GM18508 (cell line): ENCODE results near the gene TMEM164.
"Not testable (repeated sequence)": the region's sequence is repeated elsewhere in the genome, so short reads cannot be mapped to it uniquely, and the experiment has no call there.

ENCODE experiments used
- ATAC-seq: cut with Tn5 transposase; IDR thresholded peaks from one replicate; pipeline ENCODE4 v1.9.1; 2021; ENCODE audit warnings: moderate number of reproducible peaks; ENCODE audit not compliant: insufficient read depth, unreplicated experiment

The TMEM164 gene

DNA sequence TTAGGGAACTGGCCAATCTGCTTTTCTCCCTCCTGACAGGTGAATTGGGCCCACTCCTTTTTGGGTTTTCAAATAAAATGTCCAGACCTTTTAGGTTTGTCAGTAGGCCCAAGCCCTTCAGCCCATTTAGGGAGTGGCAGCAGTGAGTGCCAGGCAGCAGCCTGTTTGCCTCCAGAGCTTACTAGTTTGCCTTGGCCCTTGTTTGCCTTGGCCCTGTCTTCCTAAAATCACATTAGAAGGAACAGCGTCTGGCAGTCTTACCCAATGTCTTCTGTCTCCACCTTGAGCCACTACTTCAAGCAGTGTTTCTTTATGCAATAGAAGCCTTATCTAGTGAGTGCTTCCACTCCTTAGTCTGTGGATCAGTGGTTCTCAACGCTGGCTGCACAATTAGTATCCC, 117.1 kb downstream of the TMEM164 start:
- no peak for ATAC-seq

- no peak for ATAC-seq
These were observed 120.4 kb downstream of the TMEM164 start for GRCh38 chrX:110123331-110123782.

DNA sequence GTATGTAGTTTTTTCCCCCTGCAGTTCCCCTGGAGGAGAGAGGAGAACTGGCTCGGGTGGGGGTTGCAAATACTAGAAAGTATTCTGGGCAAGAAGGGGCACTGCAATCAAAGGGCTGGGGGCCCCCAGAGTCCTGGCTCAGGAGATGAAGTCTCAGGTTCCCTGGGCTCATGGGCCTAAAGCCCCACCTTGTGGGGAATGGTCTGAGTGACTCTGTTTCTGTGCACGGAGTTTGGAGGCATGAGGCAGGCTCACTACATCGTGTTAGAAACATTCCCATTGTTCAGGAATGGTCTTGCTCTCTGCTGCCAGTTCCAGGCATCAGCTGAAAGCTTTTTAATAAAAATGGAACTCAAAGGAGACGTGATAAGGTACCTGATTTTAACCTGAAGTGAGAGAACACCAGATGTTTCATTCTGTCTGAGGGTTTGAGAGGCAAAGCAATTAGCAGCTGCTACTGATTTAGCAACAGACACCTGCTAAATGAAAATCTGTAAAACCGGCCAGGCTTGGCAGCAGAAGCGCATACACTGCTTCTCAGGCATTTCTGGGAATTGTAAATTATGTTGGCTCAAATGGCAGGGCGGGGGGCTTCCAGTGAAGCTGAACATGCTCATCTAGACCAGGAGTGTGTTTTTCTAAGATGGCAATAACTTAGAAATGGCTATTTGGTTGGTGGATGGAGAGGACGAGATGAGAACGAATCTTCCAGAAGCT, 122.7 kb downstream of the TMEM164 start:
- no peak for ATAC-seq

DNA sequence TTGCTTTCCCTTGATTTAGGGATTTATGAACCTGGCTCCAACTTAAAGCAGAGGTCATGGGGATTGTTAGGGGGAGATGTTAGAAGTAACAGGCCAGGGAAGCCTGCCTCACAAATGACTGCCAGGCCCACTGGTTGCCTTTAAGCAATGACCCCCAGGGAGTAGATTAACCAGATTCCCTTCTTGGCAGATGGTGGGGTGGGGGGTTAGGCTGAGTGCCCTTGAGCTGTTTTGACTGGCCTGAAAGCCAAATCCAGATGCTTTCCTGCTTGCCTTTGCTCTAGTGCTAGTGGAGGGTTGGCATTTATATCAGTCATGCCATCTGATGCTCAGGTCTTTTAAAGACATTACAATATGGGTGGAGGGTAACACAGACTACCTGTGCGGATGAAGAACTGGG, 128.1 kb downstream of the TMEM164 start:
- no peak for ATAC-seq

GRCh38 chrX:110132450-110133114, 129.7 kb downstream of the TMEM164 start:
- no peak for ATAC-seq

DNA sequence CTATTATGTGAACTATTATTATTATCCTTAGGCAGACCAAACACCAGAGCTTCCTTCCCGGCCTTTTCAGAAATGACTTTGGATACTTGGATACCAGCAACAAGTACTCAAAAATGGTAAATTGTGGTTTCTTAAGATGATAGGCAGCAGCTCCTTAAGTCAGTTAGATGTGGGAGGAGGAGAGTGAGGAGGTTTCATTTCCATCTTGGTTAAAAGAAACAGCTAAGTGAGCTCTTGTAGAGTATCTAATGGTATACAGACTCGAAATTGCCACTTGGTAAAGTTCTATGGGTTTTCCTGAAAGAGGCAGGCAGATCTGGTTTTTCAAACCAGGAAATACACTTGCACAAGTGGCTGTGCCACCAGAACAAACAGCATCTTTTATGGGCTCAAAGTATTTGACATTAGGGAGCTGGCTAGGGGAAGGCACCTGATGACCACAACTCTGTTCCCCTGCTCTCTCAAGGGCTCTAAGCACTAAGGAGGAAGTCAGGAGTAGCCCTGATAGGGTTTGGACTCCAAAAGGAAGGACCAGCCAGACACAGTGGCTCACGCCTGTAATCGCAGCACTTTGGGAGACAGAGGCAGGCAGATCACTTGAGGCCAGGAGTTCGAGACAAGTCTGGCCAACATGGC, 130.9 kb downstream of the TMEM164 start:
- no peak for ATAC-seq

GRCh38 chrX:110135618-110136017, 132.7 kb downstream of the TMEM164 start:
- ATAC-seq, result no peak

DNA sequence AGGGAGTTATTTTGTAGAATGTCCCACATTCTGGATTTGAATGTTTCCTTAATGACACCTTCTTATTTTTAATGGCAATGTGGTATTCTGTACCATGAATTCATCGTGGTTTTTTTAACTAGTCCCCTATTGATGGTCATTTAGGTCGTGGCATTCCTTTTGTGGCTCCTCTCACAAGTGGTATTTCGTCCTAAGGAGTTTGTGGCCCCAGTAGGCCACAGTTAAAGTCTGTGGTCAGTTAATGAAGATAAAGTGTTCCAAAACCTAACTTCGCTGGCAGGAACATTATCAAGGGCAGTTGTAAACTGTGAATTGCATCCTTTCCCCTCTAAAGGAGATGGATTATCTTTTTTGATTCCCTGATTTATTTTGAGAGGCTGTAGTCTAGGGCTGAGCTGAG, 133.2 kb downstream of the TMEM164 start:
- no peak for ATAC-seq

GRCh38 chrX:110138557-110138956, 135.6 kb downstream of the TMEM164 start:
- no peak for ATAC-seq

GRCh38 chrX:110139172-110139571, 136.3 kb downstream of the TMEM164 start:
- ATAC-seq, result no peak

DNA sequence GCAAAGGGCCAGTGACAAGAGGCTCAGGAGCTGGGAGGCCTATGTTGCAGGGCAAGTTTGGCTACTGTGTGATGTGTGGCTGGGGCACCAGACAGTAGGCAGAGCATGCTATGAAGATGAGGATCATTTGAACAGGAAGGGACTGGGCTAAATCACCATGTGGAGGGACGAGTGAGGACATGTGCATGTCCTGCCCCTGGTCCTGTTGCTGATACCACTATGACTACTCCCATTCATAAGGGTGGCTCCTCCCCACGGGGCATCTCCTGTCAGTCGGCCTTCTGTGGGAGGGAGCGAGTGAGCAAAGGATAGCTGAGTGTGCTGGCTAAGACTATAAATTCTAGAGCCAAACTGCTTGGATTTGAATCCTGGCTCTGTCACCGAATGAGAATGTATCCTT, 139.2 kb downstream of the TMEM164 start:
- ATAC-seq, result no peak

DNA sequence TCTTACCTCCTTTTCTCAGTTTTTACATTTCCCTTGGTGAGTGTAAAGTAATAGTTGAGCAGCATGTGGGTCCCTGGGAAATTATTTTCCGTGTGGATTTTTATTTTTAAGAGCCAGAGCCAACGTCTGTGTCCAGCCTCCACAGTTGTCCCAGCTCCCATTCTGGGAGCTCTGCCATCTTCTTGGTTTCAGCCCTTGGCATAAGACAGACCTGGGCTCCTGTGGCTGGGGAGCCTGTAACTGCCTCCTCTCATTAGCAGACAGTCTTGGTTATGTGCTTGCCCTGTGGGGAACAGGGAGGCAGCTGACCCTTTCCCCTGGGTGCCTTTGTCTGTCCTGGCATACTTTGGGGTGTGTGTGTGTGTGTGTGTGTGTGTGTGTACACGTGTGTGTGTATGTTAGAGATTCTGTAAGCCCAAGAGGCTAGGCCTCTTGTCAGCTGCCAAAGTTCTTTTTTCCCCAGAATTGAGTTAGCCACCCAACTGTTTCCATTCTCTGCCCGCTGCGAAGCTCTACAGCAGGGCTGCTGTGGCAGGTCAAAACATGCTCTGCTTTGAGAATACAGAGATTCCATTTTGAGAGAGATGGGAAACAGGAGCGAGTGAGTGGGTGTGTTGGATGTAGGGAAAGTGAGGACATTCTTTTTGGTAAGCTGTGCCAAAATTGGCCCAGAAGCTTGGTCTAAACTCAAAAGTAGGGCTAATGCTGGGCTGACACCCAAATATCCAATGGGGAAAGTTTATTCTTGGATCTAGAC, 140.7 kb downstream of the TMEM164 start:
- ATAC-seq, result no peak

DNA sequence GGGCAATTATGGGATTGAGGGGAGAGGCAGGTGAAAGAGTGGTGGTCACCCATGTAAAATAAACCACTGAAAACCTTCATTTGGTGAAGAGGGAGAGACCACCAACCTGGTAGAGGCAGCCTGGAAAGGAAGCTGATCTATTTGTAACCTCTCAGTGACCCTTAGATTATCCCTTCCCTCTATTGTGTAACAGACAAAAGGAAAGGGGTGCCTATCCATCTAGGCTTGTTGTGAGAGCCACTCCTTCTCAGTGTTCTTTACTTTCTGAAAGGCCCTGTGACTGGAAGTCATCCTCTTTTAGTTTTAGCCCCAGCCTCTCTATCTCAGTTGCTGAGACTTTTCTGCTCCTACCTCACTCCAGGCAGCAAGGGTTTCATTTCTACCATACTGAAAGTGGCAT, 142.4 kb downstream of the TMEM164 start:
- no peak for ATAC-seq

GRCh38 chrX:110145854-110146253, 142.9 kb downstream of the TMEM164 start:
- ATAC-seq, result peak; percentile 57

- no peak for ATAC-seq
These were observed 143.6 kb downstream of the TMEM164 start for GRCh38 chrX:110146521-110146920.

GRCh38 chrX:110153244-110153643, 150.3 kb downstream of the TMEM164 start:
- ATAC-seq, result no peak

GRCh38 chrX:110153896-110154295, 151.0 kb downstream of the TMEM164 start:
- no peak for ATAC-seq

- not testable (repeated sequence) for ATAC-seq
These were observed 151.4 kb downstream of the TMEM164 start for GRCh38 chrX:110154328-110154727.

- no peak for ATAC-seq
These were observed 152.8 kb downstream of the TMEM164 start for GRCh38 chrX:110155759-110156158.

DNA sequence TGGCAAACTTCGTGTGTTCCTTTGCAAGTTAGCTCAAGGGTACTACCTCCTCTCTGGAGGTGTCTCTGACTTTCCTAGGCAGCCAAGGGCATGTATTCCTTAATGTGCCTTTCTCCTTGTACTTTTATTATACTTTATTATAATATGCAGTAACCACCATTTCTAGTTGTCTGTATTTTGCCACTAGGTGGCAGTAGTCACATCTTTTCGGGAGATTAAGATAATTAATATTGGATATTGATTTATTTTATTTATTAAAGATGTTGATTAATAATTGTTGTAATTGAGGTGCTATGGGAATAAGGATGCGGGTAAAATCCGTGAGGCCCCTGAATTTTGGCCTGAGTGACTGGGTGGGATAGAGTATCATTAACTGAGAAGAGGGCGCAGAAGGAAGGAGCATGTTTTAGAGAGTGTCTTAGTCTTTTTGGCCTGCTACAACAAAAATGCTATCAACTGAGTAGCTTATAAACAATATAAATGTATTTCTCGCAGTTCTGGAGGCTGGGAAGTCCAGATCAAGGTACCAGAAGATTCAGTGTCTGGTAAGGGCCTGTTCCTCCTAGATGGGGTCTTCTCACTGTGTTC, 153.3 kb downstream of the TMEM164 start:
- ATAC-seq, result no peak
